Measurements from ENCODE around the gene NEU2. TPM values are rescaled to one million over a fixed set of nuclear protein-coding genes. Genes with fewer than 3 reads are reported as not detected.

Gene NEU2
- total and polyA plus RNA-seq, 10 of the 15 experiments (the other 5 are each of a cell fraction or from before 2014, with no cell fraction given), result not detected

DNA sequence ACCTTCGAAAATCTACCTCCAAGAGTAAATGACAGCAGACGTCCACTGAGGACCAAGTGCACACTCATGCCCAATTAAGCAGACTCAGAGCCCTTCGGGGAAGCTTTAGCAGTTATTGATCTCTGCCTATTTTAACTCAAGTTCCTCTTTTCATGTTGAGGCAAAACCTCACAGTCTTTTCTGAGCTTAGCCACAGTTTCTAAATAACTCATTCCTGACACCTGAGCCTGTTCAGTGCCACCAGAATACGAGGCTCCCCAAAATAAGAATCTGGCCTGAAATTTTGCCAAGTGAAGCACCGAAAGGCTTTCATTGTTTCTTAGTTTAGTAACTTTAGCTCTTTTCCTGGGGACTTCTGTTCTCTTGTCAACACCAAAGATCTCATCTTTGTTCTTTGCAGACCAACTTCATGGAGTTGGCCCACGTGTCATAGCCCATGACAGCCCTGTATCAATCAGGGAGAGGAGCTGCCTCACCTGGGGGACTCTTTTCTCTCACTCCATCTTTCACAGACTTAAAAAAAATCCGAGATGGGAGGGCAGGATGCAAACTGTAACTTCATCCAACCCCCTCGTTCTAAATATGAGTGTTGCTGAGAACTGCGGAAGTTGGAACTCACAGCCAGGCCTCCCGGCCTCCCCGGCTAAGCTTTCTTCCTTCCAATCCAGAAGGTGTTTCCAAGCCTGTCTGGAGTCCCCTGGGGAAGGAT is 49.9 kb downstream of the NEU2 start (continued):
- TF ChIP-seq ZNF274 (IDR thresholded peaks at IDR 0.05; ENCODE audit: insufficient read depth, insufficient read length) (no peak), BMI1 (IDR thresholded peaks at IDR 0.05; ENCODE audit: borderline replicate concordance) (peak; percentile 84; the same call in 1 of the 2 replicates), TBL1XR1 (IDR thresholded peaks at IDR 0.05; ENCODE audit: low read depth, low read length) (peak; percentile 92), DPF2 (IDR thresholded peaks at IDR 0.05) (peak; percentile 98), NBN (IDR thresholded peaks at IDR 0.05) (peak; percentile 88), SMARCA5 (IDR thresholded peaks at IDR 0.05) (peak; percentile 38; the same call in 1 of the 2 replicates), MTA2 (IDR thresholded peaks at IDR 0.05; ENCODE audit: low read depth) (peak; percentile 99), STAT3 (IDR thresholded peaks at IDR 0.05; ENCODE audit: low read depth, low read length) (no peak), NR2C2 (IDR thresholded peaks at IDR 0.05; ENCODE audit: borderline replicate concordance, control insufficient read depth, insufficient read length, low read depth) (no peak), MYB (IDR thresholded peaks at IDR 0.05; ENCODE audit: borderline replicate concordance, low read depth, low read length) (peak; percentile 73), CBFB (IDR thresholded peaks at IDR 0.05; ENCODE audit: low read depth) (peak; percentile 88), HDGF (IDR thresholded peaks at IDR 0.05) (no peak), JUNB (IDR thresholded peaks at IDR 0.05) (peak; percentile 93), ZNF622 (IDR thresholded peaks at IDR 0.05) (no peak)
- TF ChIP-seq, protein P1, sequence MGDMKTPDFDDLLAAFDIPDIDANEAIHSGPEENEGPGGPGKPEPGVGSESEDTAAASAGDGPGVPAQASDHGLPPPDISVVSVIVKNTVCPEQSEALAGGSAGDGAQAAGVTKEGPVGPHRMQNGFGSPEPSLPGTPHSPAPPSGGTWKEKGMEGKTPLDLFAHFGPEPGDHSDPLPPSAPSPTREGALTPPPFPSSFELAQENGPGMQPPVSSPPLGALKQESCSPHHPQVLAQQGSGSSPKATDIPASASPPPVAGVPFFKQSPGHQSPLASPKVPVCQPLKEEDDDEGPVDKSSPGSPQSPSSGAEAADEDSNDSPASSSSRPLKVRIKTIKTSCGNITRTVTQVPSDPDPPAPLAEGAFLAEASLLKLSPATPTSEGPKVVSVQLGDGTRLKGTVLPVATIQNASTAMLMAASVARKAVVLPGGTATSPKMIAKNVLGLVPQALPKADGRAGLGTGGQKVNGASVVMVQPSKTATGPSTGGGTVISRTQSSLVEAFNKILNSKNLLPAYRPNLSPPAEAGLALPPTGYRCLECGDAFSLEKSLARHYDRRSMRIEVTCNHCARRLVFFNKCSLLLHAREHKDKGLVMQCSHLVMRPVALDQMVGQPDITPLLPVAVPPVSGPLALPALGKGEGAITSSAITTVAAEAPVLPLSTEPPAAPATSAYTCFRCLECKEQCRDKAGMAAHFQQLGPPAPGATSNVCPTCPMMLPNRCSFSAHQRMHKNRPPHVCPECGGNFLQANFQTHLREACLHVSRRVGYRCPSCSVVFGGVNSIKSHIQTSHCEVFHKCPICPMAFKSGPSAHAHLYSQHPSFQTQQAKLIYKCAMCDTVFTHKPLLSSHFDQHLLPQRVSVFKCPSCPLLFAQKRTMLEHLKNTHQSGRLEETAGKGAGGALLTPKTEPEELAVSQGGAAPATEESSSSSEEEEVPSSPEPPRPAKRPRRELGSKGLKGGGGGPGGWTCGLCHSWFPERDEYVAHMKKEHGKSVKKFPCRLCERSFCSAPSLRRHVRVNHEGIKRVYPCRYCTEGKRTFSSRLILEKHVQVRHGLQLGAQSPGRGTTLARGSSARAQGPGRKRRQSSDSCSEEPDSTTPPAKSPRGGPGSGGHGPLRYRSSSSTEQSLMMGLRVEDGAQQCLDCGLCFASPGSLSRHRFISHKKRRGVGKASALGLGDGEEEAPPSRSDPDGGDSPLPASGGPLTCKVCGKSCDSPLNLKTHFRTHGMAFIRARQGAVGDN (IDR thresholded peaks at IDR 0.05), result peak; percentile 97; the same call in 1 of the 2 replicates
- TF ChIP-seq, protein P2, sequence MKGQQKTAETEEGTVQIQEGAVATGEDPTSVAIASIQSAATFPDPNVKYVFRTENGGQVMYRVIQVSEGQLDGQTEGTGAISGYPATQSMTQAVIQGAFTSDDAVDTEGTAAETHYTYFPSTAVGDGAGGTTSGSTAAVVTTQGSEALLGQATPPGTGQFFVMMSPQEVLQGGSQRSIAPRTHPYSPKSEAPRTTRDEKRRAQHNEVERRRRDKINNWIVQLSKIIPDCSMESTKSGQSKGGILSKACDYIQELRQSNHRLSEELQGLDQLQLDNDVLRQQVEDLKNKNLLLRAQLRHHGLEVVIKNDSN (IDR thresholded peaks at IDR 0.05; ENCODE audit: borderline replicate concordance, extremely low read length, insufficient read depth, low read depth, low read length), result no peak
- TF ChIP-seq, protein P3, sequence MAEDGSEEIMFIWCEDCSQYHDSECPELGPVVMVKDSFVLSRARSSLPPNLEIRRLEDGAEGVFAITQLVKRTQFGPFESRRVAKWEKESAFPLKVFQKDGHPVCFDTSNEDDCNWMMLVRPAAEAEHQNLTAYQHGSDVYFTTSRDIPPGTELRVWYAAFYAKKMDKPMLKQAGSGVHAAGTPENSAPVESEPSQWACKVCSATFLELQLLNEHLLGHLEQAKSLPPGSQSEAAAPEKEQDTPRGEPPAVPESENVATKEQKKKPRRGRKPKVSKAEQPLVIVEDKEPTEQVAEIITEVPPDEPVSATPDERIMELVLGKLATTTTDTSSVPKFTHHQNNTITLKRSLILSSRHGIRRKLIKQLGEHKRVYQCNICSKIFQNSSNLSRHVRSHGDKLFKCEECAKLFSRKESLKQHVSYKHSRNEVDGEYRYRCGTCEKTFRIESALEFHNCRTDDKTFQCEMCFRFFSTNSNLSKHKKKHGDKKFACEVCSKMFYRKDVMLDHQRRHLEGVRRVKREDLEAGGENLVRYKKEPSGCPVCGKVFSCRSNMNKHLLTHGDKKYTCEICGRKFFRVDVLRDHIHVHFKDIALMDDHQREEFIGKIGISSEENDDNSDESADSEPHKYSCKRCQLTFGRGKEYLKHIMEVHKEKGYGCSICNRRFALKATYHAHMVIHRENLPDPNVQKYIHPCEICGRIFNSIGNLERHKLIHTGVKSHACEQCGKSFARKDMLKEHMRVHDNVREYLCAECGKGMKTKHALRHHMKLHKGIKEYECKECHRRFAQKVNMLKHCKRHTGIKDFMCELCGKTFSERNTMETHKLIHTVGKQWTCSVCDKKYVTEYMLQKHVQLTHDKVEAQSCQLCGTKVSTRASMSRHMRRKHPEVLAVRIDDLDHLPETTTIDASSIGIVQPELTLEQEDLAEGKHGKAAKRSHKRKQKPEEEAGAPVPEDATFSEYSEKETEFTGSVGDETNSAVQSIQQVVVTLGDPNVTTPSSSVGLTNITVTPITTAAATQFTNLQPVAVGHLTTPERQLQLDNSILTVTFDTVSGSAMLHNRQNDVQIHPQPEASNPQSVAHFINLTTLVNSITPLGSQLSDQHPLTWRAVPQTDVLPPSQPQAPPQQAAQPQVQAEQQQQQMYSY (CRISPR knock-in tag; IDR thresholded peaks at IDR 0.05), result 0 out of 2 replicates have a peak, but pooled peaks have one; percentile 63
